ENCODE measurements around the gene UBE2S.

The UBE2S gene

DNA sequence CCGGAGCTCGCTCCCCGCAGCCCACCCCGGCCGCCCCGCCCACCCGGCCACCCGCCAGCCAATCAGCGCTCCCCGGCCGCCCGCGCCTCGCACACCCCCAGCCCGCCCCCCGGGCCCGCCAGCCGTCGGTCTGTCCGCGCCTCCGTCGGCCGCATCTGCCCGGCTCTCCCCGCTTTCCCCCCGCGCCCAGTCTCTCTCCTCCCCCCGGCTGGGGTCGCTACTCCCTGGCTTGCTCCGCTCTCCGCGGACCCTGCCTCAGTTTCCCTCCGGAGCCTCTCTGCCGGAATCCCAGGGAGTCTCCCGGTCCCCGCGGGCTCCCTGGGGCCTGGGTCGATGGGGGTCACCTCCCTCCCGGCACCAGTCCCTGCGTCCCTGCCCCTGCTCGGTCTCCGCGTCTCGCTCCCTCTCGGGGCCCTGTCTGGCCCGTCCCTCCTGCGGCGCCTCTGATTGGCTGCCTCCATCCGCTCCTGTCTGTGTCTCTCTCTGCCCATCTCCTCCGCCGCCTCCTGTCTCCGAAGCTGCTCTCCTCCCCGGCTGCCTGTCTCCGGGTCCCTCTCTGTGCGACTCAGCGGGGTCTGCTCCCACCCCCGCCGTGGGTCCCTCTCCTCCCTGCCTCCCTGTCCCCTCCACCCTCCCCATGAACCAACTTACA, 37.8 kb downstream of the UBE2S start (continued):
- TF ChIP-seq, protein P1, sequence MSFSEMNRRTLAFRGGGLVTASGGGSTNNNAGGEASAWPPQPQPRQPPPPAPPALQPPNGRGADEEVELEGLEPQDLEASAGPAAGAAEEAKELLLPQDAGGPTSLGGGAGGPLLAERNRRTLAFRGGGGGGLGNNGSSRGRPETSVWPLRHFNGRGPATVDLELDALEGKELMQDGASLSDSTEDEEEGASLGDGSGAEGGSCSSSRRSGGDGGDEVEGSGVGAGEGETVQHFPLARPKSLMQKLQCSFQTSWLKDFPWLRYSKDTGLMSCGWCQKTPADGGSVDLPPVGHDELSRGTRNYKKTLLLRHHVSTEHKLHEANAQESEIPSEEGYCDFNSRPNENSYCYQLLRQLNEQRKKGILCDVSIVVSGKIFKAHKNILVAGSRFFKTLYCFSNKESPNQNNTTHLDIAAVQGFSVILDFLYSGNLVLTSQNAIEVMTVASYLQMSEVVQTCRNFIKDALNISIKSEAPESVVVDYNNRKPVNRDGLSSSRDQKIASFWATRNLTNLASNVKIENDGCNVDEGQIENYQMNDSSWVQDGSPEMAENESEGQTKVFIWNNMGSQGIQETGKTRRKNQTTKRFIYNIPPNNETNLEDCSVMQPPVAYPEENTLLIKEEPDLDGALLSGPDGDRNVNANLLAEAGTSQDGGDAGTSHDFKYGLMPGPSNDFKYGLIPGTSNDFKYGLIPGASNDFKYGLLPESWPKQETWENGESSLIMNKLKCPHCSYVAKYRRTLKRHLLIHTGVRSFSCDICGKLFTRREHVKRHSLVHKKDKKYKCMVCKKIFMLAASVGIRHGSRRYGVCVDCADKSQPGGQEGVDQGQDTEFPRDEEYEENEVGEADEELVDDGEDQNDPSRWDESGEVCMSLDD (tag by site-specific recombination; IDR thresholded peaks at IDR 0.05): peak; percentile 90
- peak; percentile 38; the same call in 1 of the 2 replicates for TF ChIP-seq IKZF3 (tag by site-specific recombination; IDR thresholded peaks at IDR 0.05)
- TF ChIP-seq ZNF366 (tag by site-specific recombination; conservative IDR thresholded peaks at IDR 0.05): peak; percentile 72
- peak; percentile 87 for TF ChIP-seq KLF10 (tag by site-specific recombination; IDR thresholded peaks at IDR 0.05)
- peak; percentile 75 for TF ChIP-seq ZBTB17 (tag by site-specific recombination; IDR thresholded peaks at IDR 0.05)
- TF ChIP-seq RBAK (tag by site-specific recombination; IDR thresholded peaks at IDR 0.05): no peak
- TF ChIP-seq, protein P2, sequence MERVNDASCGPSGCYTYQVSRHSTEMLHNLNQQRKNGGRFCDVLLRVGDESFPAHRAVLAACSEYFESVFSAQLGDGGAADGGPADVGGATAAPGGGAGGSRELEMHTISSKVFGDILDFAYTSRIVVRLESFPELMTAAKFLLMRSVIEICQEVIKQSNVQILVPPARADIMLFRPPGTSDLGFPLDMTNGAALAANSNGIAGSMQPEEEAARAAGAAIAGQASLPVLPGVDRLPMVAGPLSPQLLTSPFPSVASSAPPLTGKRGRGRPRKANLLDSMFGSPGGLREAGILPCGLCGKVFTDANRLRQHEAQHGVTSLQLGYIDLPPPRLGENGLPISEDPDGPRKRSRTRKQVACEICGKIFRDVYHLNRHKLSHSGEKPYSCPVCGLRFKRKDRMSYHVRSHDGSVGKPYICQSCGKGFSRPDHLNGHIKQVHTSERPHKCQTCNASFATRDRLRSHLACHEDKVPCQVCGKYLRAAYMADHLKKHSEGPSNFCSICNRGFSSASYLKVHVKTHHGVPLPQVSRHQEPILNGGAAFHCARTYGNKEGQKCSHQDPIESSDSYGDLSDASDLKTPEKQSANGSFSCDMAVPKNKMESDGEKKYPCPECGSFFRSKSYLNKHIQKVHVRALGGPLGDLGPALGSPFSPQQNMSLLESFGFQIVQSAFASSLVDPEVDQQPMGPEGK (tag by site-specific recombination; IDR thresholded peaks at IDR 0.05): peak; percentile 85
- TF ChIP-seq, protein P3, sequence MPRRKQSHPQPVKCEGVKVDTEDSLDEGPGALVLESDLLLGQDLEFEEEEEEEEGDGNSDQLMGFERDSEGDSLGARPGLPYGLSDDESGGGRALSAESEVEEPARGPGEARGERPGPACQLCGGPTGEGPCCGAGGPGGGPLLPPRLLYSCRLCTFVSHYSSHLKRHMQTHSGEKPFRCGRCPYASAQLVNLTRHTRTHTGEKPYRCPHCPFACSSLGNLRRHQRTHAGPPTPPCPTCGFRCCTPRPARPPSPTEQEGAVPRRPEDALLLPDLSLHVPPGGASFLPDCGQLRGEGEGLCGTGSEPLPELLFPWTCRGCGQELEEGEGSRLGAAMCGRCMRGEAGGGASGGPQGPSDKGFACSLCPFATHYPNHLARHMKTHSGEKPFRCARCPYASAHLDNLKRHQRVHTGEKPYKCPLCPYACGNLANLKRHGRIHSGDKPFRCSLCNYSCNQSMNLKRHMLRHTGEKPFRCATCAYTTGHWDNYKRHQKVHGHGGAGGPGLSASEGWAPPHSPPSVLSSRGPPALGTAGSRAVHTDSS (tag by site-specific recombination; IDR thresholded peaks at IDR 0.05): no peak
- TF ChIP-seq ZNF521 (tag by site-specific recombination; IDR thresholded peaks at IDR 0.05): no peak
- TF ChIP-seq ZBTB21 (tag by site-specific recombination; IDR thresholded peaks at IDR 0.05): no peak
- no peak for TF ChIP-seq KLF7 (tag by site-specific recombination; IDR thresholded peaks at IDR 0.05; ENCODE audit: borderline replicate concordance)
- peak; percentile 68 for TF ChIP-seq ZBTB7A (tag by site-specific recombination; IDR thresholded peaks at IDR 0.05; ENCODE audit: low read depth)
- TF ChIP-seq ZNF140 (tag by site-specific recombination; IDR thresholded peaks at IDR 0.05): no peak
- 0 out of 2 replicates have a peak, but pooled peaks have one; percentile 12 for TF ChIP-seq KLF1 (tag by site-specific recombination; IDR thresholded peaks at IDR 0.05)
- TF ChIP-seq ZNF777 (tag by site-specific recombination; IDR thresholded peaks at IDR 0.05; ENCODE audit: borderline replicate concordance): peak; percentile 94
- TF ChIP-seq, protein P4, sequence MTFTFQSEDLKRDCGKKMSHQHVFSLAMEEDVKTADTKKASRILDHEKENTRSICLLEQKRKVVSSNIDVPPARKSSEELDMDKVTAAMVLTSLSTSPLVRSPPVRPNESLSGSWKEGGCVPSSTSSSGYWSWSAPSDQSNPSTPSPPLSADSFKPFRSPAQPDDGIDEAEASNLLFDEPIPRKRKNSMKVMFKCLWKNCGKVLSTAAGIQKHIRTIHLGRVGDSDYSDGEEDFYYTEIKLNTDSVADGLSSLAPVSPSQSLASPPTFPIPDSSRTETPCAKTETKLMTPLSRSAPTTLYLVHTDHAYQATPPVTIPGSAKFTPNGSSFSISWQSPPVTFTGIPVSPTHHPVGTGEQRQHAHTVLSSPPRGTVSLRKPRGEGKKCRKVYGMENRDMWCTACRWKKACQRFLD (tag by site-specific recombination; IDR thresholded peaks at IDR 0.05): no peak
- TF ChIP-seq ZNF24 (tag by site-specific recombination; IDR thresholded peaks at IDR 0.05): no peak
- TF ChIP-seq ZNF223 (tag by site-specific recombination; IDR thresholded peaks at IDR 0.05): no peak
- peak; percentile 36; the same call in 1 of the 2 replicates for TF ChIP-seq WT1 (tag by site-specific recombination; IDR thresholded peaks at IDR 0.05)
- no peak for TF ChIP-seq ZNF157 (tag by site-specific recombination; IDR thresholded peaks at IDR 0.05)
- no peak for TF ChIP-seq ZNF791 (tag by site-specific recombination; IDR thresholded peaks at IDR 0.05)
- TF ChIP-seq, protein P5, sequence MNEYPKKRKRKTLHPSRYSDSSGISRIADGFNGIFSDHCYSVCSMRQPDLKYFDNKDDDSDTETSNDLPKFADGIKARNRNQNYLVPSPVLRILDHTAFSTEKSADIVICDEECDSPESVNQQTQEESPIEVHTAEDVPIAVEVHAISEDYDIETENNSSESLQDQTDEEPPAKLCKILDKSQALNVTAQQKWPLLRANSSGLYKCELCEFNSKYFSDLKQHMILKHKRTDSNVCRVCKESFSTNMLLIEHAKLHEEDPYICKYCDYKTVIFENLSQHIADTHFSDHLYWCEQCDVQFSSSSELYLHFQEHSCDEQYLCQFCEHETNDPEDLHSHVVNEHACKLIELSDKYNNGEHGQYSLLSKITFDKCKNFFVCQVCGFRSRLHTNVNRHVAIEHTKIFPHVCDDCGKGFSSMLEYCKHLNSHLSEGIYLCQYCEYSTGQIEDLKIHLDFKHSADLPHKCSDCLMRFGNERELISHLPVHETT (tag by site-specific recombination; IDR thresholded peaks at IDR 0.05): no peak
- TF ChIP-seq, protein P6, sequence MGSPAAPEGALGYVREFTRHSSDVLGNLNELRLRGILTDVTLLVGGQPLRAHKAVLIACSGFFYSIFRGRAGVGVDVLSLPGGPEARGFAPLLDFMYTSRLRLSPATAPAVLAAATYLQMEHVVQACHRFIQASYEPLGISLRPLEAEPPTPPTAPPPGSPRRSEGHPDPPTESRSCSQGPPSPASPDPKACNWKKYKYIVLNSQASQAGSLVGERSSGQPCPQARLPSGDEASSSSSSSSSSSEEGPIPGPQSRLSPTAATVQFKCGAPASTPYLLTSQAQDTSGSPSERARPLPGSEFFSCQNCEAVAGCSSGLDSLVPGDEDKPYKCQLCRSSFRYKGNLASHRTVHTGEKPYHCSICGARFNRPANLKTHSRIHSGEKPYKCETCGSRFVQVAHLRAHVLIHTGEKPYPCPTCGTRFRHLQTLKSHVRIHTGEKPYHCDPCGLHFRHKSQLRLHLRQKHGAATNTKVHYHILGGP (tag by site-specific recombination; IDR thresholded peaks at IDR 0.05): no peak
- TF ChIP-seq ZBTB1 (tag by site-specific recombination; IDR thresholded peaks at IDR 0.05): no peak
- peak; percentile 80 for TF ChIP-seq SP2 (tag by site-specific recombination; IDR thresholded peaks at IDR 0.05)
- TF ChIP-seq, protein P7, sequence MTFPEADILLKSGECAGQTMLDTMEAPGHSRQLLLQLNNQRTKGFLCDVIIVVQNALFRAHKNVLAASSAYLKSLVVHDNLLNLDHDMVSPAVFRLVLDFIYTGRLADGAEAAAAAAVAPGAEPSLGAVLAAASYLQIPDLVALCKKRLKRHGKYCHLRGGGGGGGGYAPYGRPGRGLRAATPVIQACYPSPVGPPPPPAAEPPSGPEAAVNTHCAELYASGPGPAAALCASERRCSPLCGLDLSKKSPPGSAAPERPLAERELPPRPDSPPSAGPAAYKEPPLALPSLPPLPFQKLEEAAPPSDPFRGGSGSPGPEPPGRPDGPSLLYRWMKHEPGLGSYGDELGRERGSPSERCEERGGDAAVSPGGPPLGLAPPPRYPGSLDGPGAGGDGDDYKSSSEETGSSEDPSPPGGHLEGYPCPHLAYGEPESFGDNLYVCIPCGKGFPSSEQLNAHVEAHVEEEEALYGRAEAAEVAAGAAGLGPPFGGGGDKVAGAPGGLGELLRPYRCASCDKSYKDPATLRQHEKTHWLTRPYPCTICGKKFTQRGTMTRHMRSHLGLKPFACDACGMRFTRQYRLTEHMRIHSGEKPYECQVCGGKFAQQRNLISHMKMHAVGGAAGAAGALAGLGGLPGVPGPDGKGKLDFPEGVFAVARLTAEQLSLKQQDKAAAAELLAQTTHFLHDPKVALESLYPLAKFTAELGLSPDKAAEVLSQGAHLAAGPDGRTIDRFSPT (tag by site-specific recombination; IDR thresholded peaks at IDR 0.05): peak; percentile 52; the same call in 1 of the 2 replicates
- no peak for TF ChIP-seq ZNF350 (tag by site-specific recombination; IDR thresholded peaks at IDR 0.05)

All from HEK293 (cell line).